ENCODE measurements around the gene INAFM2. TPM values are rescaled to one million over a fixed set of nuclear protein-coding genes. Genes with fewer than 3 reads are reported as not detected.
A peak's percentile ranks its signal among the peaks of the same experiment; 100 is the strongest.

The INAFM2 gene
- total and polyA plus RNA-seq, 2 of the 4 experiments (the other 2 are of a cell fraction): 10.4 to 14.0 TPM

GRCh38 chr15:40329804-40330203 lies 6.3 kb downstream of the INAFM2 start:
- no peak overlapping the region for H3K4me3 ChIP-seq (ENCODE audit: insufficient read depth, low read depth, low read length)
- peaks cover 10% of the 10 kb centered on the region; the same call in 1 of the 2 replicates for H4K20me1 ChIP-seq (ENCODE audit: insufficient read depth, low read length)
- in situ Hi-C loops (cut with MboI; ENCODE audit: low sequenced_read_pairs): no loop called here
- CTCF ChIA-PET: interaction anchor here (1.8 kb wide), 1 partner anchor 14 kb away, joined by 4 read pairs; no protein-coding TSS in a partner anchor
- no peak overlapping the region for H3K56ac ChIP-seq (ENCODE audit: extremely low read depth, insufficient read depth, low read length)
- BruUV-seq (replicated peaks): no TSS peak
- peak overlapping the region in 1 of 2 experiments; percentile 41; a peak in 1 of 4 replicates for H4K8ac ChIP-seq (ENCODE audit: low read depth in 2 of 2, low read length in 2 of 2)
- peaks cover 2% of the 10 kb centered on the region for H3K36me3 ChIP-seq (ENCODE audit: control insufficient read depth, insufficient read depth, low read length)
- WGBS, 2 experiments (ENCODE audit: extremely low coverage in 2 of 2, insufficient read length in 1 of 2): 65% methylated on average over 4 of the region's 7 CpGs; no CpG with 5 or more reads in 1 of the 2 experiments
- peak overlapping the region; percentile 12; the same call in 1 of the 2 replicates for H3K27ac ChIP-seq (ENCODE audit: insufficient read depth, low read length)
- no peaks in the 10 kb centered on the region for H3K9me3 ChIP-seq (ENCODE audit: control insufficient read depth, insufficient read depth, low read length)
- peak overlapping the region; percentile 65; the same call in 1 of the 2 replicates for H2AK5ac ChIP-seq (ENCODE audit: low read depth, low read length)
- peak overlapping the region; percentile 74 for H2BK5ac ChIP-seq (ENCODE audit: low read depth, low read length, poor library complexity, severe bottlenecking)
- H2BK20ac ChIP-seq (ENCODE audit: low read depth, low read length): peak overlapping the region; percentile 32; the same call in 1 of the 2 replicates
- H2BK120ac ChIP-seq (ENCODE audit: low read depth, low read length): peak overlapping the region; percentile 63; the same call in 1 of the 2 replicates
- no peak for ATAC-seq (ENCODE audit: low read depth)
- peak overlapping the region; percentile 57 for H3K14ac ChIP-seq (replicated peaks; ENCODE audit: low read depth, low read length)
- H3K23ac ChIP-seq (ENCODE audit: low read depth, low read length): peak overlapping the region; percentile 63; the same call in 1 of the 2 replicates
- no peak for DNase-seq
- H4K91ac ChIP-seq (ENCODE audit: insufficient read depth, low read depth, low read length): peak overlapping the region; percentile 38
- dilution Hi-C loops (cut with HindIII; ENCODE audit: low sequenced_read_pairs, unreplicated experiment): no loop called here
- H3K18ac ChIP-seq (ENCODE audit: low read depth, low read length): 0 out of 2 replicates have a peak overlapping the region, but pooled peaks have one; percentile 6
- H2BK15ac ChIP-seq (ENCODE audit: low read depth, low read length): peak overlapping the region; percentile 28; the same call in 1 of the 3 replicates
- H2AFZ ChIP-seq (replicated peaks; ENCODE audit: low read length, poor library complexity): no peak overlapping the region
- H3K9me1 ChIP-seq (ENCODE audit: insufficient read depth, low read length): peaks cover 40% of the 10 kb centered on the region
- peak overlapping the region; percentile 86 for H3K4ac ChIP-seq (ENCODE audit: low read depth, low read length)
- H3K4me1 ChIP-seq (ENCODE audit: control insufficient read depth, insufficient read depth, low read length): peaks cover 55% of the 10 kb centered on the region
- POLR2A ChIA-PET (ENCODE audit: unreplicated experiment): interaction anchor here (1.2 kb wide), 2 partner anchors 9 to 11 kb away, joined by 3 to 4 read pairs; partner anchors contain the start of gene CCDC9B
- H4K5ac ChIP-seq (ENCODE audit: low read depth, low read length): peak overlapping the region; percentile 33
- H3K79me1 ChIP-seq (ENCODE audit: low read depth in 1 of 2, low read length in 2 of 2): peaks cover 33 to 85% of the 10 kb centered on the region in 2 experiments
- no peak overlapping the region for H3K4me2 ChIP-seq (ENCODE audit: low read depth, low read length)
- no peak overlapping the region for H2AK9ac ChIP-seq (replicated peaks; ENCODE audit: low read depth, low read length, poor library complexity)
- TF ChIP-seq MAFK (IDR thresholded peaks at IDR 0.05; ENCODE audit: low read depth, low read length): no peak
- TF ChIP-seq MXI1 (IDR thresholded peaks at IDR 0.05; ENCODE audit: borderline replicate concordance, low read depth, low read length): no peak
- TF ChIP-seq CHD1 (IDR thresholded peaks at IDR 0.05; ENCODE audit: low read depth, low read length): no peak
- H3K9ac ChIP-seq (ENCODE audit: low read depth, low read length): 0 out of 2 replicates have a peak overlapping the region, but pooled peaks have one; percentile 2
- intact Hi-C loops (cut with micrococcal nuclease): no loop called here
- no peaks in the 10 kb centered on the region for H3K27me3 ChIP-seq (ENCODE audit: control insufficient read depth, insufficient read depth, low read length)
